Liver (tissue), 9 donors: Measurements from ENCODE around the gene NLRP9. TPM values are rescaled to one million over a fixed set of nuclear protein-coding genes. Genes with fewer than 3 reads are reported as not detected.
"Not testable (repeated sequence)": the region's sequence is repeated elsewhere in the genome, so short reads cannot be mapped to it uniquely, and the experiment has no call there.

ENCODE experiments used
- DNase-seq: peaks from one replicate; pipeline ENCODE4 v3.0.0-alpha.2; 2017; ENCODE audit warnings: low spot score
- H3K27ac ChIP-seq, 2 donors: one replicate each; pipeline ENCODE4 v1.7.0; 2013; ENCODE audit warnings: inconsistent platforms in 2 of 2, low read length in 2 of 2, control low read depth in 1 of 2, low read depth in 1 of 2, mild to moderate bottlenecking in 1 of 2
- H3K27me3 ChIP-seq, 4 donors: one replicate each; pipeline versions ENCODE4 v1.6.1 to v1.7.0; 2013; ENCODE audit warnings: low read length in 3 of 4, inconsistent platforms in 1 of 4, mild to moderate bottlenecking in 1 of 4, moderate library complexity in 1 of 4; ENCODE audit not compliant: control insufficient read depth in 4 of 4, insufficient read depth in 4 of 4
- H3K36me3 ChIP-seq, 4 donors: one replicate each; pipeline versions ENCODE4 v1.6.1 to v1.7.0; 2013; ENCODE audit warnings: low read length in 3 of 4, mild to moderate bottlenecking in 3 of 4, low read depth in 1 of 4, moderate library complexity in 1 of 4; ENCODE audit not compliant: control insufficient read depth in 4 of 4, insufficient read depth in 3 of 4
- H3K4me1 ChIP-seq, 4 donors: one replicate each; pipeline versions ENCODE4 v1.6.1 to v1.7.0; 2013; ENCODE audit warnings: low read length in 3 of 4, mild to moderate bottlenecking in 3 of 4, moderate library complexity in 1 of 4; ENCODE audit not compliant: control insufficient read depth in 4 of 4, insufficient read depth in 4 of 4
- H3K4me3 ChIP-seq, 3 donors: one replicate each; pipeline versions ENCODE4 v1.6.1 to v1.7.0; 2013; ENCODE audit warnings: low read length in 3 of 3, control low read depth in 1 of 3, low read depth in 1 of 3, mild to moderate bottlenecking in 1 of 3
- H3K9ac ChIP-seq, 2 donors: one replicate each; pipeline ENCODE4 v1.7.0; 2013; ENCODE audit warnings: low read length in 2 of 2, mild to moderate bottlenecking in 2 of 2, moderate library complexity in 2 of 2, control low read depth in 1 of 2, low read depth in 1 of 2
- H3K9me3 ChIP-seq, 4 donors: one replicate each; pipeline versions ENCODE4 v1.6.1 to v1.7.0; 2013; ENCODE audit warnings: low read length in 3 of 4; ENCODE audit not compliant: control insufficient read depth in 4 of 4
- EGR1 ChIP-seq, 2 donors: IDR thresholded peaks; 2 replicates each; pipeline ENCODE4 v1.6.1; 2016 to 2018; ENCODE audit warnings: antibody characterized with exemption in 2 of 2, low read depth in 2 of 2
- FOXA1 ChIP-seq: IDR thresholded peaks from 2 replicates; pipeline ENCODE4 v1.6.1; 2016; ENCODE audit warnings: antibody characterized with exemption
- FOXA2 ChIP-seq: IDR thresholded peaks from 2 replicates; pipeline ENCODE4 v1.6.1; 2016; ENCODE audit warnings: antibody characterized with exemption
- GABPA ChIP-seq, 2 donors: IDR thresholded peaks in 1 of 2; conservative IDR thresholded peaks in 1 of 2; 2 replicates each; pipeline ENCODE4 v1.6.1; 2016; ENCODE audit warnings: antibody characterized with exemption in 2 of 2, mild to moderate bottlenecking in 1 of 2, moderate library complexity in 1 of 2
- HNF4A ChIP-seq, 2 donors: conservative IDR thresholded peaks; 2 replicates each; pipeline ENCODE4 v1.6.1; 2016; ENCODE audit warnings: antibody characterized with exemption in 2 of 2, mild to moderate bottlenecking in 2 of 2
- HNF4G ChIP-seq: IDR thresholded peaks from 2 replicates; pipeline ENCODE4 v1.6.1; 2016; ENCODE audit warnings: antibody characterized with exemption
- JUND ChIP-seq, 2 donors: IDR thresholded peaks; 2 replicates each; pipeline ENCODE4 v1.6.1; 2016; ENCODE audit warnings: antibody characterized with exemption in 2 of 2
- NR2F2 ChIP-seq: IDR thresholded peaks from 2 replicates; pipeline ENCODE4 v1.6.1; 2016; ENCODE audit warnings: antibody characterized with exemption
- RAD21 ChIP-seq, 2 donors: IDR thresholded peaks; 2 replicates each; pipeline ENCODE4 v1.6.1; 2016; ENCODE audit warnings: antibody characterized with exemption in 2 of 2, mild to moderate bottlenecking in 2 of 2
- RXRA ChIP-seq, 2 donors: IDR thresholded peaks; 2 replicates each; pipeline ENCODE4 v1.6.1; 2017 to 2018; ENCODE audit warnings: antibody characterized with exemption in 2 of 2, mild to moderate bottlenecking in 1 of 2
- SP1 ChIP-seq: IDR thresholded peaks from 2 replicates; pipeline ENCODE4 v1.6.1; 2018; ENCODE audit warnings: antibody characterized with exemption, mild to moderate bottlenecking
- TAF1 ChIP-seq: conservative IDR thresholded peaks from 2 replicates; pipeline ENCODE4 v1.6.1; 2016; ENCODE audit warnings: antibody characterized with exemption, mild to moderate bottlenecking
- YY1 ChIP-seq: IDR thresholded peaks from 2 replicates; pipeline ENCODE4 v1.6.1; 2016; ENCODE audit warnings: antibody characterized with exemption, mild to moderate bottlenecking
- WGBS: extraction: QIAGEN DNeasy Blood & Tissue Kit; methylation state at CpG from one replicate; pipeline ENCODE4 v1.1.7; 2013; 5-methylcytosine and 5-hydroxymethylcytosine counted together
- polyA plus RNA-seq, 2 donors: library from polyadenylated mRNA; stranded (reverse) in 1 of 2; unstranded in 1 of 2; fragments of 200-250 nt in 1 of 2; fragments of >200 nt in 1 of 2; fragmentation: Nextera tagmentation in 1 of 2; extraction: Ambion mirVana in 1 of 2; gene quantifications; one replicate each; pipeline versions ENCODE4 v1.2.1 to v1.2.3, GENCODE V29; 2013 to 2015
- total RNA-seq, 2 donors: library from RNA; depleted of rRNA; stranded (reverse); fragments of >200 nt; gene quantifications; one replicate each; pipeline ENCODE4 v1.2.3, GENCODE V29; 2014
- TF ChIP-seq, protein P1 (sequence below): IDR thresholded peaks from 2 replicates; pipeline ENCODE4 v1.6.1; 2016; ENCODE audit warnings: antibody characterized with exemption
- TF ChIP-seq, protein P2 (sequence below): IDR thresholded peaks from 2 replicates; pipeline ENCODE4 v1.6.1; 2016; ENCODE audit warnings: antibody characterized with exemption
- TF ChIP-seq, protein P3 (sequence below): IDR thresholded peaks from 2 replicates; pipeline ENCODE4 v1.6.1; 2016; ENCODE audit warnings: antibody characterized with exemption, mild to moderate bottlenecking
- TF ChIP-seq, protein P4 (sequence below): IDR thresholded peaks from 2 replicates; pipeline ENCODE4 v1.6.1; 2016; ENCODE audit warnings: antibody characterized with exemption
- donor health status: healthy.
- donor health status: healthy.
- donor health status: healthy.
- donor health status: healthy.
- donor health status: healthy.

Gene NLRP9
- total and polyA plus RNA-seq, 4 donors: not detected

DNA sequence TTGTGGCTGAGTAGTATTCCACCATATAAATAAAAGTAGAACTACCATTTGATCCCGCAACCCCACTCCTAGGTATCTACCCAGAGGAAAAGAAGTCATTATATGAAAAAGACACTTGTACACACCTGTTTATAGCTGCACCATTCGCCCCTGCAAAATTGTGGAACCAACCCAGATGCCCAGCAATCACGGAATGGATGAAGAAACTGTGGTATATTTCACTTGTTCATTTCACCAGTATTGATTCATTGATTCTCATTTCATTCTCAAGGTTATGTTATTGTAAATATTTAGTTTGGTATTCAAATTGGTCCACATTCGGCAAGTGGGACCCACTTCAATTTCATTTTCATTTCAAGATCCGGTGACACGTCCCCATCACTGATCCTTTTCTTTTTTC is 12.5 kb upstream of the NLRP9 start:
- Histone ChIP-seq H3K9ac (no peak overlapping the region), H3K36me3 (peaks cover 0 to 2% (median 0%) of the 10 kb centered on the region in 4 donors), H3K4me3 (no peak overlapping the region), H3K4me1 (peaks cover 0 to 9% (median 4%) of the 10 kb centered on the region in 4 donors), H3K27me3 (no peaks in the 10 kb centered on the region), H3K9me3 (no peaks in the 10 kb centered on the region), H3K27ac (no peak overlapping the region)
- no peak for DNase-seq
- TF ChIP-seq FOXA2 (no peak), TAF1 (no peak), GABPA (IDR thresholded peaks at IDR 0.05 in 1 of 2, conservative IDR thresholded peaks at IDR 0.05 in 1 of 2) (no peak)
- TF ChIP-seq, protein P1, sequence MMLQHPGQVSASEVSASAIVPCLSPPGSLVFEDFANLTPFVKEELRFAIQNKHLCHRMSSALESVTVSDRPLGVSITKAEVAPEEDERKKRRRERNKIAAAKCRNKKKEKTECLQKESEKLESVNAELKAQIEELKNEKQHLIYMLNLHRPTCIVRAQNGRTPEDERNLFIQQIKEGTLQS: no peak
- WGBS: 76% methylated on average over 6 of the region's 6 CpGs

DNA sequence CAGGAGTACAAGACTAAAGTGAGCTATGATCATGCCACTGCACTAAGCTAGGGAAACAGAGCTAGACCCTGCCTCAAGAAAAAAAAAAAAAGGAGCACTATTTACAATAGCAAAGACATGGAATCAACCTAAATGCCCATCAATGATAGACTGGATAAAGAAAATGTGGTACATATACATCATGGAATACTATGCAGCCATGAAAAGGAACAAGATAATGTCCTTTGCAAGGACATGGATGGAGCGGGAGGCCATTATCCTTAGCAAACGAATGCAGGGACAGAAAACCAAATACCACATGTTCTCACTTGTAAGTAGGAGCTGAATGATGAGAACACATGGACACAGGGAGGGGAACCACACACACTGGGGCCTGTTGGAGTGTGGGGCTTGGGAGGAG is 7.8 kb downstream of the NLRP9 start:
- WGBS: 76% methylated on average over 2 of the region's 2 CpGs
- H3K9me3 ChIP-seq, H3K4me1 ChIP-seq, H3K9ac ChIP-seq, H3K4me3 ChIP-seq, H3K27ac ChIP-seq, H3K36me3 ChIP-seq, H3K27me3 ChIP-seq, DNase-seq: not testable (repeated sequence)

DNA sequence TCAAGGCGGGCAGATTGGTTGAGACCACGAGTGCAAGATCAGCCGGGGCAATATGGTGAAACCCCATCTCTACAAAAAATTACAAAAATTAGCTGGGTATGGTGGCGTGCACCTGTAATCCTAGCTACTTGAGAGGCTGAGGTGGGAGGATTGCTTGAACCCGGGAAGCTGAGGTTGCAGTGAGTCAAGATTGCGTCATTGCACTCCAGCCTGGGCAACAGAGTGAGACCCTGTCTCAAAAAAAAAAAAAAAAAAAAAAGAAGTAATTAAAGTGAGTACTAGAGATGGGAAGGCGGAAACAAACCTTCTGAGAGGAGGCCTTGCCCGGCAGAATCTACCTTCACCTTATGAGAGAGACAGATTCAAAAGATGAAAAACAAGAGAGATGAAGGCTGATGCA is 14.7 kb downstream of the NLRP9 start:
- 87% methylated on average over 8 of the region's 8 CpGs for WGBS
- DNase-seq: no peak
- H3K4me1 ChIP-seq: no peaks in the 10 kb centered on the region
- TF ChIP-seq HNF4G: no peak
- TF ChIP-seq SP1: no peak
- H3K27ac ChIP-seq: no peak overlapping the region
- peaks cover 0 to 4% (median 0%) of the 10 kb centered on the region in 4 donors for H3K27me3 ChIP-seq
- peaks cover 0 to 4% (median 1%) of the 10 kb centered on the region in 4 donors for H3K9me3 ChIP-seq
- no peaks in the 10 kb centered on the region for H3K36me3 ChIP-seq
- H3K4me3 ChIP-seq: no peak overlapping the region
- H3K9ac ChIP-seq: no peak overlapping the region

DNA sequence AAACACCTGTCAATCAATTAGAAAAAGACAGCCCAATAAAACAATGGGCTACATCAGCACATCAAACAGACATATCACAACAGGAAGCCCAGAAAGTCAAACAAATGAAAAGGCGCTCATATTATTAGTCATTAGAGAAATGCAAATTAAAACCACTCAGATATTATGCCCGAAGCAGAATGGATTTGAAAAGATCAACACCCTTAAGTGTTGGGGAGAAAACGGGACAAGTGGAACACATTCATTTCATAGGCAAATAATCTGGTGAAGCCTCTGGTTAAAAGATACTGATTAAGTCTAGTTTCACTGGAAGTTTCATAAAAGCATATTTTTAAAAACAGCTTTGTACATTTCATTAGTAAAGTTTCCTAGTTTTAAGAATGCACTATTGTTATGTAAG is 17.4 kb downstream of the NLRP9 start:
- H3K4me1 ChIP-seq: no peaks in the 10 kb centered on the region
- no peaks in the 10 kb centered on the region for H3K36me3 ChIP-seq
- H3K27ac ChIP-seq: no peak overlapping the region
- no peak overlapping the region for H3K4me3 ChIP-seq
- WGBS: 82% methylated on average over 3 of the region's 3 CpGs
- H3K9ac ChIP-seq: no peak overlapping the region
- H3K27me3 ChIP-seq: peaks cover 0 to 4% (median 2%) of the 10 kb centered on the region in 4 donors
- peaks cover 0 to 4% (median 1%) of the 10 kb centered on the region in 4 donors for H3K9me3 ChIP-seq
- DNase-seq: no peak
- TF ChIP-seq EGR1 (IDR thresholded peaks at IDR 0.05; ENCODE audit: low read depth in 2 of 2) (no peak), RAD21 (IDR thresholded peaks at IDR 0.05) (no peak), FOXA1 (no peak), SP1 (no peak), NR2F2 (no peak), TAF1 (no peak), GABPA (IDR thresholded peaks at IDR 0.05 in 1 of 2, conservative IDR thresholded peaks at IDR 0.05 in 1 of 2) (no peak), RXRA (IDR thresholded peaks at IDR 0.05) (no peak), YY1 (no peak), FOXA2 (no peak), JUND (IDR thresholded peaks at IDR 0.05) (no peak), HNF4A (conservative IDR thresholded peaks at IDR 0.05) (no peak), HNF4G (no peak)
- TF ChIP-seq, protein P1: no peak
- TF ChIP-seq, protein P2, sequence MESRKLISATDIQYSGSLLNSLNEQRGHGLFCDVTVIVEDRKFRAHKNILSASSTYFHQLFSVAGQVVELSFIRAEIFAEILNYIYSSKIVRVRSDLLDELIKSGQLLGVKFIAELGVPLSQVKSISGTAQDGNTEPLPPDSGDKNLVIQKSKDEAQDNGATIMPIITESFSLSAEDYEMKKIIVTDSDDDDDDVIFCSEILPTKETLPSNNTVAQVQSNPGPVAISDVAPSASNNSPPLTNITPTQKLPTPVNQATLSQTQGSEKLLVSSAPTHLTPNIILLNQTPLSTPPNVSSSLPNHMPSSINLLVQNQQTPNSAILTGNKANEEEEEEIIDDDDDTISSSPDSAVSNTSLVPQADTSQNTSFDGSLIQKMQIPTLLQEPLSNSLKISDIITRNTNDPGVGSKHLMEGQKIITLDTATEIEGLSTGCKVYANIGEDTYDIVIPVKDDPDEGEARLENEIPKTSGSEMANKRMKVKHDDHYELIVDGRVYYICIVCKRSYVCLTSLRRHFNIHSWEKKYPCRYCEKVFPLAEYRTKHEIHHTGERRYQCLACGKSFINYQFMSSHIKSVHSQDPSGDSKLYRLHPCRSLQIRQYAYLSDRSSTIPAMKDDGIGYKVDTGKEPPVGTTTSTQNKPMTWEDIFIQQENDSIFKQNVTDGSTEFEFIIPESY: no peak
- TF ChIP-seq, protein P3, sequence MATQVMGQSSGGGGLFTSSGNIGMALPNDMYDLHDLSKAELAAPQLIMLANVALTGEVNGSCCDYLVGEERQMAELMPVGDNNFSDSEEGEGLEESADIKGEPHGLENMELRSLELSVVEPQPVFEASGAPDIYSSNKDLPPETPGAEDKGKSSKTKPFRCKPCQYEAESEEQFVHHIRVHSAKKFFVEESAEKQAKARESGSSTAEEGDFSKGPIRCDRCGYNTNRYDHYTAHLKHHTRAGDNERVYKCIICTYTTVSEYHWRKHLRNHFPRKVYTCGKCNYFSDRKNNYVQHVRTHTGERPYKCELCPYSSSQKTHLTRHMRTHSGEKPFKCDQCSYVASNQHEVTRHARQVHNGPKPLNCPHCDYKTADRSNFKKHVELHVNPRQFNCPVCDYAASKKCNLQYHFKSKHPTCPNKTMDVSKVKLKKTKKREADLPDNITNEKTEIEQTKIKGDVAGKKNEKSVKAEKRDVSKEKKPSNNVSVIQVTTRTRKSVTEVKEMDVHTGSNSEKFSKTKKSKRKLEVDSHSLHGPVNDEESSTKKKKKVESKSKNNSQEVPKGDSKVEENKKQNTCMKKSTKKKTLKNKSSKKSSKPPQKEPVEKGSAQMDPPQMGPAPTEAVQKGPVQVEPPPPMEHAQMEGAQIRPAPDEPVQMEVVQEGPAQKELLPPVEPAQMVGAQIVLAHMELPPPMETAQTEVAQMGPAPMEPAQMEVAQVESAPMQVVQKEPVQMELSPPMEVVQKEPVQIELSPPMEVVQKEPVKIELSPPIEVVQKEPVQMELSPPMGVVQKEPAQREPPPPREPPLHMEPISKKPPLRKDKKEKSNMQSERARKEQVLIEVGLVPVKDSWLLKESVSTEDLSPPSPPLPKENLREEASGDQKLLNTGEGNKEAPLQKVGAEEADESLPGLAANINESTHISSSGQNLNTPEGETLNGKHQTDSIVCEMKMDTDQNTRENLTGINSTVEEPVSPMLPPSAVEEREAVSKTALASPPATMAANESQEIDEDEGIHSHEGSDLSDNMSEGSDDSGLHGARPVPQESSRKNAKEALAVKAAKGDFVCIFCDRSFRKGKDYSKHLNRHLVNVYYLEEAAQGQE: no peak
- TF ChIP-seq, protein P4, sequence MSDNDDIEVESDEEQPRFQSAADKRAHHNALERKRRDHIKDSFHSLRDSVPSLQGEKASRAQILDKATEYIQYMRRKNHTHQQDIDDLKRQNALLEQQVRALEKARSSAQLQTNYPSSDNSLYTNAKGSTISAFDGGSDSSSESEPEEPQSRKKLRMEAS: no peak
